WI38 (cell line): ENCODE data around the gene RIN2.
"Not testable (repeated sequence)": the region's sequence is repeated elsewhere in the genome, so short reads cannot be mapped to it uniquely, and the experiment has no call there.

Experiments
- H3K4me3 ChIP-seq: 2 replicates; pipeline ENCODE4 v1.5.1; 2011; ENCODE audit warnings: low read depth, mild to moderate bottlenecking, control low read depth, low read length
- CTCF ChIP-seq: IDR thresholded peaks from 2 replicates; pipeline ENCODE4 v1.5.1; 2012; ENCODE audit warnings: low read depth, mild to moderate bottlenecking, control low read depth, low read length

Gene RIN2

GRCh38 chr20:19745584-19745983 is 12.5 kb upstream of the RIN2 start:
- no peak for TF ChIP-seq CTCF
- no peak overlapping the region for H3K4me3 ChIP-seq

GRCh38 chr20:19746396-19746795 is 11.7 kb upstream of the RIN2 start:
- no peak overlapping the region for H3K4me3 ChIP-seq
- TF ChIP-seq CTCF: no peak

- TF ChIP-seq CTCF: no peak
- no peak overlapping the region for H3K4me3 ChIP-seq
These were observed 10.2 kb upstream of the RIN2 start for GRCh38 chr20:19747903-19748302.

GRCh38 chr20:19748681-19749080 is 9.4 kb upstream of the RIN2 start:
- H3K4me3 ChIP-seq: no peak overlapping the region
- TF ChIP-seq CTCF: no peak

- no peak overlapping the region for H3K4me3 ChIP-seq
- TF ChIP-seq CTCF: no peak
These were observed 8.4 kb upstream of the RIN2 start for GRCh38 chr20:19749618-19750071.

- TF ChIP-seq CTCF: no peak
- H3K4me3 ChIP-seq: no peak overlapping the region
These were observed 7.9 kb upstream of the RIN2 start for GRCh38 chr20:19750101-19750606.

GRCh38 chr20:19750907-19751636 is 7.0 kb upstream of the RIN2 start:
- no peak for TF ChIP-seq CTCF
- H3K4me3 ChIP-seq: no peak overlapping the region

GRCh38 chr20:19754201-19754600 is 3.9 kb upstream of the RIN2 start:
- not testable (repeated sequence) for H3K4me3 ChIP-seq
